WTC11 (cell line): Measurements from ENCODE around the gene DOCK1.

Experiments used
- CBFB ChIP-seq: sonication (generic); formaldehyde crosslinking; IDR thresholded peaks from 2 replicates; pipeline ENCODE4 v1.8.1; 2022; ENCODE audit warnings: mild to moderate bottlenecking, low read depth, missing genetic modification reagents
- SP1 ChIP-seq: sonication (generic); formaldehyde crosslinking; conservative IDR thresholded peaks from 2 replicates; pipeline ENCODE4 v1.8.1; 2022; ENCODE audit warnings: missing genetic modification reagents
- ZBTB21 ChIP-seq: sonication (generic); formaldehyde crosslinking; IDR thresholded peaks from 2 replicates; pipeline ENCODE4 v1.8.1; 2023; ENCODE audit warnings: mild to moderate bottlenecking, missing genetic modification reagents, borderline replicate concordance
- ZNF263 ChIP-seq: sonication (generic); formaldehyde crosslinking; IDR thresholded peaks from 2 replicates; pipeline ENCODE4 v1.8.1; 2022; ENCODE audit warnings: low read depth, mild to moderate bottlenecking, moderate library complexity, missing genetic modification reagents
- ZNF423 ChIP-seq: fragments of 250-450 bp; sonication (Bioruptor Pico); IDR thresholded peaks from 2 replicates; pipeline ENCODE4 v2.1.2; 2022; ENCODE audit warnings: mild to moderate bottlenecking, moderate library complexity
- ZNF512 ChIP-seq: sonication (generic); formaldehyde crosslinking; IDR thresholded peaks from 2 replicates; pipeline ENCODE4 v1.8.1; 2022; ENCODE audit warnings: missing genetic modification reagents, borderline replicate concordance
- TF ChIP-seq, protein P1 (sequence below): fragments of 200-600 bp; IDR thresholded peaks from 2 replicates; pipeline ENCODE4 v1.8.0; 2022; ENCODE audit warnings: antibody characterized with exemption
- TF ChIP-seq, protein P2 (sequence below): sonication (generic); formaldehyde crosslinking; IDR thresholded peaks from 2 replicates; pipeline ENCODE4 v1.8.0; 2022; ENCODE audit warnings: mild to moderate bottlenecking, missing genetic modification reagents

GRCh38 chr10:127100983-127101615 is 195.9 kb downstream of the DOCK1 start:
- TF ChIP-seq, protein P1, sequence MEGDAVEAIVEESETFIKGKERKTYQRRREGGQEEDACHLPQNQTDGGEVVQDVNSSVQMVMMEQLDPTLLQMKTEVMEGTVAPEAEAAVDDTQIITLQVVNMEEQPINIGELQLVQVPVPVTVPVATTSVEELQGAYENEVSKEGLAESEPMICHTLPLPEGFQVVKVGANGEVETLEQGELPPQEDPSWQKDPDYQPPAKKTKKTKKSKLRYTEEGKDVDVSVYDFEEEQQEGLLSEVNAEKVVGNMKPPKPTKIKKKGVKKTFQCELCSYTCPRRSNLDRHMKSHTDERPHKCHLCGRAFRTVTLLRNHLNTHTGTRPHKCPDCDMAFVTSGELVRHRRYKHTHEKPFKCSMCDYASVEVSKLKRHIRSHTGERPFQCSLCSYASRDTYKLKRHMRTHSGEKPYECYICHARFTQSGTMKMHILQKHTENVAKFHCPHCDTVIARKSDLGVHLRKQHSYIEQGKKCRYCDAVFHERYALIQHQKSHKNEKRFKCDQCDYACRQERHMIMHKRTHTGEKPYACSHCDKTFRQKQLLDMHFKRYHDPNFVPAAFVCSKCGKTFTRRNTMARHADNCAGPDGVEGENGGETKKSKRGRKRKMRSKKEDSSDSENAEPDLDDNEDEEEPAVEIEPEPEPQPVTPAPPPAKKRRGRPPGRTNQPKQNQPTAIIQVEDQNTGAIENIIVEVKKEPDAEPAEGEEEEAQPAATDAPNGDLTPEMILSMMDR = no peak
- TF ChIP-seq ZNF263 (no peak), ZNF423 (no peak), SP1 (CRISPR knock-in tag) (no peak), ZBTB21 (CRISPR knock-in tag) (no peak), ZNF512 (CRISPR knock-in tag) (no peak), CBFB (CRISPR knock-in tag) (no peak)
- TF ChIP-seq, protein P2, sequence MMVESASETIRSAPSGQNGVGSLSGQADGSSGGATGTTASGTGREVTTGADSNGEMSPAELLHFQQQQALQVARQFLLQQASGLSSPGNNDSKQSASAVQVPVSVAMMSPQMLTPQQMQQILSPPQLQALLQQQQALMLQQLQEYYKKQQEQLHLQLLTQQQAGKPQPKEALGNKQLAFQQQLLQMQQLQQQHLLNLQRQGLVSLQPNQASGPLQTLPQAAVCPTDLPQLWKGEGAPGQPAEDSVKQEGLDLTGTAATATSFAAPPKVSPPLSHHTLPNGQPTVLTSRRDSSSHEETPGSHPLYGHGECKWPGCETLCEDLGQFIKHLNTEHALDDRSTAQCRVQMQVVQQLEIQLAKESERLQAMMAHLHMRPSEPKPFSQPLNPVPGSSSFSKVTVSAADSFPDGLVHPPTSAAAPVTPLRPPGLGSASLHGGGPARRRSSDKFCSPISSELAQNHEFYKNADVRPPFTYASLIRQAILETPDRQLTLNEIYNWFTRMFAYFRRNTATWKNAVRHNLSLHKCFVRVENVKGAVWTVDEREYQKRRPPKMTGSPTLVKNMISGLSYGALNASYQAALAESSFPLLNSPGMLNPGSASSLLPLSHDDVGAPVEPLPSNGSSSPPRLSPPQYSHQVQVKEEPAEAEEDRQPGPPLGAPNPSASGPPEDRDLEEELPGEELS (CRISPR knock-in tag) = no peak
